Breast epithelium (tissue), 4 donors: ENCODE results near the gene AMZ2. TPM values are rescaled to one million over a fixed set of nuclear protein-coding genes. Genes with fewer than 3 reads are reported as not detected.
"Not testable (repeated sequence)": the region's sequence is repeated elsewhere in the genome, so short reads cannot be mapped to it uniquely, and the experiment has no call there.

ENCODE experiments used
- DNase-seq, 2 donors: peaks; one replicate each; pipeline ENCODE4 v3.0.0-alpha.2; 2019; ENCODE audit warnings: low spot score in 2 of 2
- H3K27ac ChIP-seq, 2 donors: fragments of 200-600 bp; sonication (generic) in 1 of 2; one replicate each; pipeline ENCODE4 v1.5.1; 2016 to 2019; ENCODE audit warnings: mild to moderate bottlenecking in 1 of 2
- H3K27me3 ChIP-seq, 2 donors: fragments of 200-600 bp; sonication (generic) in 1 of 2; one replicate each; pipeline versions ENCODE4 v1.5.1 to v1.6.0; 2017 to 2019; ENCODE audit warnings: control low read depth in 1 of 2, mild to moderate bottlenecking in 1 of 2
- H3K36me3 ChIP-seq: fragments of 200-600 bp; one replicate; pipeline ENCODE4 v1.5.1; 2019
- H3K4me1 ChIP-seq, 2 donors: fragments of 200-600 bp; sonication (generic); one replicate each; pipeline ENCODE4 v1.5.1; 2016 to 2019; ENCODE audit warnings: control low read depth in 1 of 2
- H3K4me3 ChIP-seq, 3 donors: fragments of 200-600 bp; sonication (generic); 1 replicate in 2 of 3; 2 replicates in 1 of 3; pipeline ENCODE4 v1.5.1; 2016 to 2019; ENCODE audit warnings: mild to moderate bottlenecking in 3 of 3, moderate library complexity in 2 of 3
- H3K9me3 ChIP-seq, 2 donors: fragments of 200-600 bp; sonication (generic) in 1 of 2; one replicate each; pipeline ENCODE4 v1.5.1; 2016 to 2019; ENCODE audit warnings: control low read depth in 1 of 2
- POLR2A ChIP-seq: fragments of 450-650 bp; IDR thresholded peaks from one replicate; pipeline ENCODE4 v1.6.1; 2016; ENCODE audit warnings: antibody characterized with exemption, mild to moderate bottlenecking, moderate library complexity
- POLR2AphosphoS5 ChIP-seq, 3 donors: sonication (generic); formaldehyde crosslinking; IDR thresholded peaks; one replicate each; pipeline ENCODE4 v1.6.1; 2017; ENCODE audit warnings: antibody characterized with exemption in 3 of 3
- intact Hi-C: fragments of 100-400 bp; cut with DNase I; formaldehyde crosslinking; loops from one replicate; pipeline ENCODE4 v1.15.1; 2023; ENCODE audit warnings: low total_unique reads
- total RNA-seq, 3 donors: library from RNA; depleted of rRNA; stranded (reverse); fragments of >200 nt; gene quantifications; one replicate each; pipeline ENCODE4 v1.1.0, GENCODE V29; 2016
- TF ChIP-seq, protein P1 (sequence below), 3 donors: fragments of 450-650 bp; IDR thresholded peaks; one replicate each; pipeline ENCODE4 v1.5.1; 2016 to 2017; ENCODE audit warnings: antibody characterized with exemption in 3 of 3, mild to moderate bottlenecking in 3 of 3, moderate library complexity in 3 of 3

AMZ2 gene
- total RNA-seq, 3 donors from 2014 or later: 36.7 to 94.9 (median 48.3) TPM

DNA sequence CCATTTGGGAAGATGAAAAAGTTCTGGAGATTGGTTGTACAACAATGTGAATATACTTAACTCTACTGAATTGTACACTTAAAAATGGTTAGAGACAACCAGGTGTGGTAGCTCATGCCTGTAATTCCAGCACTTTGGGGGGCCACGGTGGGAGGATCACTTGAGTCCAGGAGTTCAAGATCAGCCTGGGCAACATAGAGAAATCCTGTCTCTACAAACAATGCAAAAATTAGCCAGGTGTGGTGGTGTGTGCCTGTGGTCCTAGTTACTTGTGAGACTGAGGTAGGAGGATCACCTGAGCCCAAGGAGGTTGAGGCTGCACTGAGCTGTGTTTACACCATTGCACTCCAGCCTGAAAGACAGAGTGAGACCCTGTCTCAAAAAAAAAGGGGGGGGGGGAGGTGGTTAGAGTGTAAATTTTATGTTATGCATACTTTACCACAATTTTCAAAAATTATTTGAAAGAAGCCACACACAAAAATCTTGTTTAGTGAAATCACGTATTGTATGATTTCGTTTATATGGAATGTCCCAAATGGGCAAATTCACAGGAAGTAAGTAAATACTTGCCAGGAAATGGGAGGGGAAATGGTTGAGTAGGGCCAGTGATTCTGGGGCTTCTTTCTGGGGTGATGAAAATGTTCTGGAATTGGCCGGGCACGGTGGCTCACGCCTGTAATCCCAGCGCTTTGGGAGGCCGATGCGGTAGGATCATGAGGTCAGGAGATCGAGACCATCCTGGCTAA lies 37.1 kb upstream of the AMZ2 start:
- TF ChIP-seq POLR2A (no peak), POLR2AphosphoS5 (IDR thresholded peaks at IDR 0.05) (no peak)
- TF ChIP-seq, protein P1, sequence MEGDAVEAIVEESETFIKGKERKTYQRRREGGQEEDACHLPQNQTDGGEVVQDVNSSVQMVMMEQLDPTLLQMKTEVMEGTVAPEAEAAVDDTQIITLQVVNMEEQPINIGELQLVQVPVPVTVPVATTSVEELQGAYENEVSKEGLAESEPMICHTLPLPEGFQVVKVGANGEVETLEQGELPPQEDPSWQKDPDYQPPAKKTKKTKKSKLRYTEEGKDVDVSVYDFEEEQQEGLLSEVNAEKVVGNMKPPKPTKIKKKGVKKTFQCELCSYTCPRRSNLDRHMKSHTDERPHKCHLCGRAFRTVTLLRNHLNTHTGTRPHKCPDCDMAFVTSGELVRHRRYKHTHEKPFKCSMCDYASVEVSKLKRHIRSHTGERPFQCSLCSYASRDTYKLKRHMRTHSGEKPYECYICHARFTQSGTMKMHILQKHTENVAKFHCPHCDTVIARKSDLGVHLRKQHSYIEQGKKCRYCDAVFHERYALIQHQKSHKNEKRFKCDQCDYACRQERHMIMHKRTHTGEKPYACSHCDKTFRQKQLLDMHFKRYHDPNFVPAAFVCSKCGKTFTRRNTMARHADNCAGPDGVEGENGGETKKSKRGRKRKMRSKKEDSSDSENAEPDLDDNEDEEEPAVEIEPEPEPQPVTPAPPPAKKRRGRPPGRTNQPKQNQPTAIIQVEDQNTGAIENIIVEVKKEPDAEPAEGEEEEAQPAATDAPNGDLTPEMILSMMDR (IDR thresholded peaks at IDR 0.05): no peak
- no peak for DNase-seq
- Histone ChIP-seq H3K27me3 (no peaks in the 10 kb centered on the region), H3K9me3 (no peaks in the 10 kb centered on the region), H3K4me1 (no peaks in the 10 kb centered on the region), H3K27ac (no peak overlapping the region), H3K36me3 (no peaks in the 10 kb centered on the region), H3K4me3 (no peak overlapping the region)
- intact Hi-C loops: no loop called here

DNA sequence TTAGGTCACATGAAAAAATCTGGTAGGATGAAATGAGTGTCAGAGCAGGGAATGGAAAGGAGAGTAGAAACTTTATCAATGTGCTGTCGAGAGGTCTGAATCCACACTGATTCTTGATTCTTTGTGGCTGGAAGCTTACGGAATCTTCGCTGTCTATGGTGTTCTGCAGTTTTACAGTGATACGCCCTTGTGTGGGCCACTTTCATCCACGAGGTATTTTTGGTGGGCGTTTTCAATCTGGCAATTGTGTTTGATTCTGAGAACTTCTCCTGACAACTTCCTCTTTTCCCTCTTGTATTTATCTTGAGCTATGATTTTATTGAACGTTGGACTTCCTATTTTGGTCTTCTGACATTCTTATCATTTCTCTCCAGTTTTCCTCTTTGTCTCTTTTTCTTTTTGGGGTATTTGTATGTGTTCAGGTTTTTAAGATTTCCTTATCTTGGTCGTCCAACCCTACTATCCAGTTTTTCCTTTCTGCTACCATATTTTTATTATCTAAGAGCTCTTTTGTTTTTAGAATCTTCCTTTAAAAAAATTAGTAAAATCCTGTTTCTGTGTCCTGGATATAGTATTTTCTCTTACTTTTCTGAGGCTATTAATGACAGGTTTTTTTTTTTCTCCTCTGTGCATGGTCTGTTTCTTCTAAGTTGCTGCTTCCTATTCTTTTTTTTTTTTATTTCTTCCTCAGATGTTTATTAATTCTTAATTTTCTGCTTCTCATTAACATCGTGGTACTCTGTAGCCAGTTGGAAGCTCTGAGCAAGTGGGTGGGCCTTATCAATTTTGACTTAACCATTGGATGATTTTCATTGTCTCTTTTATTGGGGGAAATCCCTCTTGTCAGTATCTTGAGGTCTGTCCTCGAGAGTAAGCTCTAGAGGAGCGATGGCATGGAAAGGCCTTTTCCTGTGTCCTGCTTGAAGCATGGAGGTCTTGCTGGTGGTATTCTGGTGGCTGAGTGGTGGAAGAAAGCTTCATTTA lies 34.1 kb upstream of the AMZ2 start:
- H3K9me3 ChIP-seq, H3K27ac ChIP-seq, H3K4me3 ChIP-seq, H3K4me1 ChIP-seq, H3K36me3 ChIP-seq, DNase-seq, H3K27me3 ChIP-seq, intact Hi-C loops: not testable (repeated sequence)

GRCh38 chr17:68215453-68215852 lies 32.4 kb upstream of the AMZ2 start:
- H3K27me3 ChIP-seq, DNase-seq, H3K4me3 ChIP-seq, H3K36me3 ChIP-seq, H3K27ac ChIP-seq, intact Hi-C loops, H3K9me3 ChIP-seq, H3K4me1 ChIP-seq: not testable (repeated sequence)

DNA sequence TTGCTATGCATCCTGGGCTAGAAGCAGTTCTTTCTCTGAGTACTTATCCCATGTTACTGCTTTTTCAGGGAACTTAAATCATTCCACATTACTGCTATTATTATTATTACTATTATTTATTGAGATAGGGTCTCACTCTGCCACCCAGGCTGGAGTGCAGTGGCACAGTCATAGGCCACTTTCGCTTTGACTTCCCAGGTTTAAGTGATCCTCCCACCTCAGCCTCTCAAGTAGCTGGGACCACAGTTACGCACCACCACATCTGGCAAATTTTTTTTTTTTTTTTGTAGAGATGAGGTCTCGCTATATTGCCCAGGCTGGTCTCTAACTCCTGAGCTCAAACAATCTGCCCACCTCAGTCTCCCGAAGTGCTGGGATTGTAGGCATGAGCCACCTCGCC lies 28.4 kb upstream of the AMZ2 start:
- H3K9me3 ChIP-seq, H3K27me3 ChIP-seq, intact Hi-C loops, H3K4me1 ChIP-seq, H3K36me3 ChIP-seq, H3K4me3 ChIP-seq, H3K27ac ChIP-seq, DNase-seq: not testable (repeated sequence)

DNA sequence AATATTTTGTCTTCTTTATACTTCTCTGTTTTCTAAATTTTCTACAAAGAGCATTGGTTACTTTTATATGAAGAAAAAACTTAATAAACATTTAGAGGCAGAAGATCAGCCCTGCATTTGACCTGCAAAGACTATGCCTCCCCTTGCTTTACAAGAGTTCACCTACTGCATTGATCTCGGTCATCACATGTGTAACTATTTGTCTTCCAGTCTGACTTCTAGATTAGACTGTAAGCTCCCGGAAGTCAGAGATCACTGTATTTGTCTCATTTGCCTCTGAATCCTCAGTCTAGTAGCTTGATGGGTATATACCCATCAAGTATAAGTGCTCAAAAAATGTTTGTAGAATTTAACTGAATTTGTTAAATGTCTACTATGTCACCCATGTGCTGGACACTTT lies 27.7 kb upstream of the AMZ2 start:
- H3K4me3 ChIP-seq, H3K27ac ChIP-seq, H3K27me3 ChIP-seq, DNase-seq, H3K9me3 ChIP-seq, intact Hi-C loops, H3K36me3 ChIP-seq, H3K4me1 ChIP-seq: not testable (repeated sequence)

DNA sequence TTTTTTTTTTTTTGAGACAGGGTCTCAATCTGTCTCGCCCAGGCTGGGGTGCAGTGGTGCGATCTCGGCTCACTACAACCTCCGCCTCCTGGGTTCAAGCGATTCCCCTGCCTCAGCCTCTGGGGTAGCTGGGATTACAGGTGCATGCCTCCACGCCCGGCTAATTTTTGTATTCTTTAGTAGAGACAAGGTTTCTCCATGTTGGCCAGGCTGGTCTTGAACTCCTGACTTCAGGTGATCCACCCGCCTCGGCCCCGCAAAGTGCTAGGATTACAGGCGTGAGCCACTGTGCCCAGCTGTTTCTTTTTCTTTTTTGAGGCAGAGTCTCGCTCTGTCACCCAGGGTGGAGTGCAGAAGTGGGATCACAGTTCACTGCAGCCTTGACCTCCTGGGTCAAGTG lies 27.1 kb upstream of the AMZ2 start:
- H3K4me3 ChIP-seq, intact Hi-C loops, H3K4me1 ChIP-seq, H3K27ac ChIP-seq, H3K36me3 ChIP-seq, H3K27me3 ChIP-seq, DNase-seq, H3K9me3 ChIP-seq: not testable (repeated sequence)

- no peaks in the 10 kb centered on the region for H3K9me3 ChIP-seq
- H3K4me3 ChIP-seq: no peak overlapping the region
- no peaks in the 10 kb centered on the region for H3K36me3 ChIP-seq
- H3K27me3 ChIP-seq: no peaks in the 10 kb centered on the region
- intact Hi-C loops: no loop called here
- H3K27ac ChIP-seq: no peak overlapping the region
- no peaks in the 10 kb centered on the region for H3K4me1 ChIP-seq
- DNase-seq: no peak
- TF ChIP-seq, protein P1 (IDR thresholded peaks at IDR 0.05): no peak
- TF ChIP-seq POLR2AphosphoS5 (IDR thresholded peaks at IDR 0.05) (no peak), POLR2A (no peak)
Measured at GRCh38 chr17:68221786-68222185, 26.1 kb upstream of the AMZ2 start.
